ENCODE measurements around the gene PPARG.

GRCh38 chr3:12289524-12289923 is 654 bp downstream of the PPARG start:
- TF ChIP-seq EP300 (IDR thresholded peaks at IDR 0.05) (no peak), POLR2A (IDR thresholded peaks at IDR 0.05) (no peak), POLR2AphosphoS5 (IDR thresholded peaks at IDR 0.05) (no peak)
- TF ChIP-seq, protein P1, sequence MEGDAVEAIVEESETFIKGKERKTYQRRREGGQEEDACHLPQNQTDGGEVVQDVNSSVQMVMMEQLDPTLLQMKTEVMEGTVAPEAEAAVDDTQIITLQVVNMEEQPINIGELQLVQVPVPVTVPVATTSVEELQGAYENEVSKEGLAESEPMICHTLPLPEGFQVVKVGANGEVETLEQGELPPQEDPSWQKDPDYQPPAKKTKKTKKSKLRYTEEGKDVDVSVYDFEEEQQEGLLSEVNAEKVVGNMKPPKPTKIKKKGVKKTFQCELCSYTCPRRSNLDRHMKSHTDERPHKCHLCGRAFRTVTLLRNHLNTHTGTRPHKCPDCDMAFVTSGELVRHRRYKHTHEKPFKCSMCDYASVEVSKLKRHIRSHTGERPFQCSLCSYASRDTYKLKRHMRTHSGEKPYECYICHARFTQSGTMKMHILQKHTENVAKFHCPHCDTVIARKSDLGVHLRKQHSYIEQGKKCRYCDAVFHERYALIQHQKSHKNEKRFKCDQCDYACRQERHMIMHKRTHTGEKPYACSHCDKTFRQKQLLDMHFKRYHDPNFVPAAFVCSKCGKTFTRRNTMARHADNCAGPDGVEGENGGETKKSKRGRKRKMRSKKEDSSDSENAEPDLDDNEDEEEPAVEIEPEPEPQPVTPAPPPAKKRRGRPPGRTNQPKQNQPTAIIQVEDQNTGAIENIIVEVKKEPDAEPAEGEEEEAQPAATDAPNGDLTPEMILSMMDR (IDR thresholded peaks at IDR 0.05) = no peak

All from suprapubic skin (tissue), 4 donors.